Transverse colon (tissue), 4 donors: Measurements from ENCODE around the gene ASXL1. TPM values are rescaled to one million over a fixed set of nuclear protein-coding genes. Genes with fewer than 3 reads are reported as not detected.

ENCODE experiments used
- DNase-seq: peaks from one replicate; pipeline ENCODE4 v3.0.0-alpha.2; 2019
- H3K27ac ChIP-seq, 4 donors: fragments of 200-600 bp; sonication (generic); 2 replicates each; pipeline ENCODE4 v1.5.1; 2016 to 2018; ENCODE audit warnings: inconsistent platforms in 4 of 4
- H3K27me3 ChIP-seq: fragments of 200-600 bp; sonication (generic); 2 replicates; pipeline ENCODE4 v1.5.1; 2017; ENCODE audit warnings: inconsistent platforms
- H3K36me3 ChIP-seq, 4 donors: fragments of 200-600 bp; sonication (generic); 2 replicates each; pipeline ENCODE4 v1.5.1; 2017 to 2019; ENCODE audit warnings: inconsistent platforms in 4 of 4
- H3K4me1 ChIP-seq, 4 donors: fragments of 200-600 bp; sonication (generic); 2 replicates each; pipeline ENCODE4 v1.5.1; 2017 to 2020; ENCODE audit warnings: inconsistent platforms in 4 of 4
- H3K4me3 ChIP-seq, 4 donors: fragments of 200-600 bp; sonication (generic); 1 replicate in 1 of 4; 2 replicates in 3 of 4; pipeline versions ENCODE4 v1.5.1 to v1.6.1; 2017 to 2019; ENCODE audit warnings: inconsistent platforms in 4 of 4
- H3K9me3 ChIP-seq, 2 donors: fragments of 200-600 bp; sonication (generic); 2 replicates each; pipeline ENCODE4 v1.5.1; 2017 to 2019; ENCODE audit warnings: inconsistent platforms in 2 of 2
- CTCF ChIP-seq, 5 experiments: fragments of 200-600 bp in 3 of 5; fragments of 450-650 bp in 2 of 5; sonication (generic) in 3 of 5; IDR thresholded peaks; 1 replicate in 2 of 5; 2 replicates in 3 of 5; pipeline ENCODE4 v1.5.1; 2016 to 2017; ENCODE audit warnings: antibody characterized with exemption in 5 of 5, inconsistent platforms in 3 of 5, mild to moderate bottlenecking in 2 of 5, moderate library complexity in 1 of 5
- EP300 ChIP-seq: sonication (generic); formaldehyde crosslinking; IDR thresholded peaks from one replicate; pipeline ENCODE4 v1.6.1; 2017; ENCODE audit warnings: antibody characterized with exemption, low read depth
- POLR2A ChIP-seq: fragments of 450-650 bp; IDR thresholded peaks from one replicate; pipeline ENCODE4 v1.6.1; 2016; ENCODE audit warnings: antibody characterized with exemption, mild to moderate bottlenecking, moderate library complexity
- POLR2AphosphoS5 ChIP-seq, 3 donors: sonication (generic); formaldehyde crosslinking; IDR thresholded peaks; one replicate each; pipeline ENCODE4 v1.6.1; 2016; ENCODE audit warnings: antibody characterized with exemption in 3 of 3
- WGBS, 2 donors: methylation state at CpG; one replicate each; pipeline ENCODE4 v1.1.5; 2018; ENCODE audit warnings: low coverage in 1 of 2; 5-methylcytosine and 5-hydroxymethylcytosine counted together
- in situ Hi-C, 4 donors: fragments of 200-750 bp; cut with MboI; loops; one replicate each; pipeline versions ENCODE4 v1.15.0 to v1.15.1; 2017; ENCODE audit warnings: low sequenced_read_pairs in 3 of 4, low pct_ligation_motif_present in 1 of 4, low pct_unique_long_range_greater_than_20kb in 1 of 4
- intact Hi-C: fragments of 100-400 bp; cut with DNase I; formaldehyde crosslinking; loops from one replicate; pipeline ENCODE4 v1.15.1; 2023; ENCODE audit warnings: low total_unique reads
- total RNA-seq, 4 donors: library from RNA; depleted of rRNA; stranded (reverse); fragments of >200 nt; gene quantifications; one replicate each; pipeline ENCODE4 v1.1.0, GENCODE V29; 2016

Gene ASXL1
- total RNA-seq, 4 donors from 2014 or later: 39.6 to 293 (median 92.8) TPM

GRCh38 chr20:32431457-32431856 is 73.3 kb downstream of the ASXL1 start:
- 97% methylated on average over 12 of the region's 12 CpGs for WGBS, 2 donors
- intact Hi-C loops (no loop called here), in situ Hi-C loops (no loop called here)
- no peaks in the 10 kb centered on the region for H3K4me1 ChIP-seq
- no peak overlapping the region for H3K27ac ChIP-seq
- TF ChIP-seq EP300 (no peak), POLR2A (no peak), POLR2AphosphoS5 (IDR thresholded peaks at IDR 0.05) (no peak), CTCF (IDR thresholded peaks at IDR 0.05) (no peak)
- H3K9me3 ChIP-seq: no peaks in the 10 kb centered on the region
- DNase-seq: no peak
- H3K4me3 ChIP-seq: no peak overlapping the region
- H3K27me3 ChIP-seq: no peaks in the 10 kb centered on the region
- H3K36me3 ChIP-seq: peaks cover 0 to 68% (median 38%) of the 10 kb centered on the region in 4 donors

DNA sequence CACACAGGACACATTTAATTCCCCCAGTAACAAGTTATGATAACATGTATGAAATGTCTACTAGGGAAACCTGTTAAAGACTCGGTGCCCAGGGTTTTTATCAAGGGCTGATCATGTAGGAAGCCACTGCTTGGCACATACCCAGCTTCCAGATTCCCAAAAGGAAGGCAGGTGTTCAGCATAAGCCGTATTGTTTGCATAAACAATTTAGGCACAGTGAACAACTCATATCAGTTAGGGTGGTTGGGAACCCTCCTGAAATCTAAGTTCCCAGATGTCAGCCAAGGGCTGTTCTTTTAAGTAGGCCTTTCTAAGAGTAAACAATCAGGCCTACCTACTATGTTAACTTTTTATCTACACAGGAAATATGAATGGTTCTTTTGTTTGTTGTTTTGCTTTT is 74.1 kb downstream of the ASXL1 start:
- in situ Hi-C loops (no loop called here), intact Hi-C loops (no loop called here)
- Histone ChIP-seq H3K27ac (no peak overlapping the region), H3K9me3 (no peaks in the 10 kb centered on the region), H3K27me3 (no peaks in the 10 kb centered on the region), H3K36me3 (peaks cover 0 to 75% (median 41%) of the 10 kb centered on the region in 4 donors), H3K4me1 (no peaks in the 10 kb centered on the region), H3K4me3 (no peak overlapping the region)
- DNase-seq: no peak
- WGBS, 2 donors: 50 to 59% methylated on average over 1 to 2 of the region's 2 CpGs
- no peak for TF ChIP-seq CTCF (IDR thresholded peaks at IDR 0.05)
- TF ChIP-seq POLR2A: no peak
- TF ChIP-seq POLR2AphosphoS5 (IDR thresholded peaks at IDR 0.05): no peak
- TF ChIP-seq EP300: no peak

- H3K27me3 ChIP-seq: no peaks in the 10 kb centered on the region
- intact Hi-C loops: no loop called here
- DNase-seq: no peak
- no peak overlapping the region for H3K27ac ChIP-seq
- WGBS, 2 donors: 81 to 84% methylated on average over 15 to 20 of the region's 20 CpGs
- H3K36me3 ChIP-seq: peaks cover 0 to 76% (median 40%) of the 10 kb centered on the region in 4 donors
- H3K4me1 ChIP-seq: no peaks in the 10 kb centered on the region
- in situ Hi-C loops: no loop called here
- no peak overlapping the region for H3K4me3 ChIP-seq
- TF ChIP-seq POLR2A (no peak), POLR2AphosphoS5 (IDR thresholded peaks at IDR 0.05) (no peak), CTCF (IDR thresholded peaks at IDR 0.05) (no peak), EP300 (no peak)
- H3K9me3 ChIP-seq: no peaks in the 10 kb centered on the region
Observed at GRCh38 chr20:32433311-32434021, 75.3 kb downstream of the ASXL1 start.

DNA sequence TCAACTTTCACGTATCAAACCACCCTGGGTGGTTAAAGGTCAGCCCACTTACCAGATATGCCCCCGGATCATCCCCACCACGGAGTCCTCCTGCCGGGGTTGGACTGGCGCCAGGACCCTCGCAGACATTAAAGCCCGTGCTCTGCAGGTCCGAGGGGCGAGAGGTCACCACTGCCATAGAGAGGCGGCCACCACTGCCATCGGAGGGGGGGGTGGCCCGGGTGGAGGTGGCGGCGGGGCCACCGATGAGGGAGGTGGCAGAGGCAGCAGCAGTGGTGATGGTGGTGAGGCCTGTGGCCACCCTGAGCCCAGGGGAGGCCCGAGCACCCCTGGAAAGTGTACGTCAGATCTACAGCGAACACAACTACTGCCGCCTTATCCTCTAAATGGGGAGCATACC is 76.3 kb downstream of the ASXL1 start:
- Histone ChIP-seq H3K4me3 (no peak overlapping the region), H3K36me3 (peaks cover 0 to 72% (median 40%) of the 10 kb centered on the region in 4 donors), H3K4me1 (no peaks in the 10 kb centered on the region), H3K27ac (no peak overlapping the region), H3K9me3 (no peaks in the 10 kb centered on the region), H3K27me3 (no peaks in the 10 kb centered on the region)
- no peak for TF ChIP-seq POLR2AphosphoS5 (IDR thresholded peaks at IDR 0.05)
- TF ChIP-seq EP300: no peak
- no peak for TF ChIP-seq POLR2A
- TF ChIP-seq CTCF (IDR thresholded peaks at IDR 0.05): no peak
- intact Hi-C loops: no loop called here
- no peak for DNase-seq
- in situ Hi-C loops: no loop called here
- 92 to 100% methylated on average over 1 to 19 of the region's 19 CpGs for WGBS, 2 donors
